NOMO-1 treated with dmso at 0.1 percent for 144 hours (cell line): ENCODE measurements around the gene EHBP1.

Experiments used
- DNase-seq: peaks from one replicate; lab custom pipeline; 2025; ENCODE audit not compliant: unreplicated experiment; lab: John Stamatoyannopoulos, UW

Gene EHBP1

GRCh38 chr2:62871506-62871905, 166.0 kb downstream of the EHBP1 start:
- DNase-seq, result no peak

- DNase-seq, result no peak
Measured at GRCh38 chr2:62873603-62874002, 168.1 kb downstream of the EHBP1 start.

GRCh38 chr2:62874881-62875383, 169.4 kb downstream of the EHBP1 start:
- DNase-seq, result no peak

- DNase-seq, result no peak
Measured at GRCh38 chr2:62881162-62881795, 175.8 kb downstream of the EHBP1 start.

- DNase-seq, result no peak
Measured at GRCh38 chr2:62883629-62884028, 178.1 kb downstream of the EHBP1 start.

GRCh38 chr2:62884086-62884485, 178.6 kb downstream of the EHBP1 start:
- no peak for DNase-seq

GRCh38 chr2:62884514-62884913, 179.0 kb downstream of the EHBP1 start:
- DNase-seq, result no peak

- no peak for DNase-seq
Measured at GRCh38 chr2:62894966-62895631, 189.6 kb downstream of the EHBP1 start.

- DNase-seq, result no peak
Measured at GRCh38 chr2:62895632-62896009, 190.1 kb downstream of the EHBP1 start.

GRCh38 chr2:62897187-62897827, 191.8 kb downstream of the EHBP1 start:
- DNase-seq, result no peak

- DNase-seq, result no peak
Measured at GRCh38 chr2:62904344-62904743, 198.8 kb downstream of the EHBP1 start.

GRCh38 chr2:62908145-62908544, 202.6 kb downstream of the EHBP1 start:
- DNase-seq, result no peak

GRCh38 chr2:62913311-62913710, 207.8 kb downstream of the EHBP1 start:
- DNase-seq, result no peak

GRCh38 chr2:62919041-62919440, 213.5 kb downstream of the EHBP1 start:
- DNase-seq, result peak; percentile 20

GRCh38 chr2:62920070-62920469, 214.6 kb downstream of the EHBP1 start:
- no peak for DNase-seq

- no peak for DNase-seq
Measured at GRCh38 chr2:62923242-62923641, 217.7 kb downstream of the EHBP1 start.

- DNase-seq, result no peak
Measured at GRCh38 chr2:62923881-62924280, 218.4 kb downstream of the EHBP1 start.

GRCh38 chr2:62928015-62928414, 222.5 kb downstream of the EHBP1 start:
- no peak for DNase-seq

GRCh38 chr2:62931536-62931935, 226.0 kb downstream of the EHBP1 start:
- no peak for DNase-seq

- no peak for DNase-seq
Measured at GRCh38 chr2:62933398-62933917, 227.9 kb downstream of the EHBP1 start.

GRCh38 chr2:62934517-62934916, 229.0 kb downstream of the EHBP1 start:
- DNase-seq, result no peak

GRCh38 chr2:62938126-62938525, 232.6 kb downstream of the EHBP1 start:
- DNase-seq, result no peak
